ENCODE measurements around the gene TEX51.

- TF ChIP-seq CTCF (IDR thresholded peaks at IDR 0.05) (no peak), POLR2A (IDR thresholded peaks at IDR 0.05) (no peak), EP300 (IDR thresholded peaks at IDR 0.05) (no peak), POLR2AphosphoS5 (IDR thresholded peaks at IDR 0.05) (no peak)
These were observed 48.6 kb upstream of the TEX51 start for GRCh38 chr2:126849991-126850535.

All from upper lobe of left lung (tissue), 4 donors.